Activated T-cell treated with anti-CD3 and anti-CD28 coated beads, Interleukin-2, amount 50 U/mL, for 1 hour (primary cell): Measurements from ENCODE around the gene DCLK1.

Experiments used
- DNase-seq: peaks from one replicate; pipeline ENCODE4 v3.0.0-alpha.2; 2020

The DCLK1 gene

GRCh38 chr13:35817642-35818607 lies 313.3 kb downstream of the DCLK1 start:
- no peak for DNase-seq

- no peak for DNase-seq
Measured at GRCh38 chr13:35814605-35815011, 316.6 kb downstream of the DCLK1 start.

- no peak for DNase-seq
Measured at GRCh38 chr13:35812736-35813135, 318.4 kb downstream of the DCLK1 start.

- no peak for DNase-seq
Measured at GRCh38 chr13:35810321-35810720, 320.9 kb downstream of the DCLK1 start.

- no peak for DNase-seq
Measured at GRCh38 chr13:35808846-35809245, 322.3 kb downstream of the DCLK1 start.

- no peak for DNase-seq
Measured at GRCh38 chr13:35804901-35805300, 326.3 kb downstream of the DCLK1 start.

GRCh38 chr13:35797991-35798390 lies 333.2 kb downstream of the DCLK1 start:
- DNase-seq = no peak

- no peak for DNase-seq
Measured at GRCh38 chr13:35797244-35797643, 333.9 kb downstream of the DCLK1 start.

- DNase-seq = no peak
Measured at GRCh38 chr13:35796623-35797022, 334.6 kb downstream of the DCLK1 start.

GRCh38 chr13:35794734-35795389 lies 336.3 kb downstream of the DCLK1 start:
- DNase-seq = no peak

- no peak for DNase-seq
Measured at GRCh38 chr13:35793823-35794222, 337.4 kb downstream of the DCLK1 start.

- no peak for DNase-seq
Measured at GRCh38 chr13:35792911-35793310, 338.3 kb downstream of the DCLK1 start.

- DNase-seq = no peak
Measured at GRCh38 chr13:35792021-35792420, 339.2 kb downstream of the DCLK1 start.

- no peak for DNase-seq
Measured at GRCh38 chr13:35791184-35791851, 339.9 kb downstream of the DCLK1 start.

- no peak for DNase-seq
Measured at GRCh38 chr13:35789335-35790165, 341.6 kb downstream of the DCLK1 start.

GRCh38 chr13:35787937-35788336 lies 343.2 kb downstream of the DCLK1 start:
- no peak for DNase-seq

GRCh38 chr13:35785576-35786303 lies 345.4 kb downstream of the DCLK1 start:
- DNase-seq = no peak

- no peak for DNase-seq
Measured at GRCh38 chr13:35784286-35784951, 346.8 kb downstream of the DCLK1 start.

- DNase-seq = no peak
Measured at GRCh38 chr13:35782793-35783192, 348.4 kb downstream of the DCLK1 start.

GRCh38 chr13:35781036-35782000 lies 349.9 kb downstream of the DCLK1 start:
- DNase-seq = no peak
